GM10248 (cell line): ENCODE data around the gene ADCY7.

Experiments used
- CTCF ChIA-PET: fragments of 300-600 bp; sonication (Branson Sonifier 250); formaldehyde crosslinking; extraction: SDS; loops from one replicate; lab custom pipeline; 2021; ENCODE audit warnings: antibody characterized with exemption; lab: Yijun Ruan, JAX
- POLR2A ChIA-PET: fragments of 350-650 bp; sonication (Branson Sonifier 250); formaldehyde crosslinking; extraction: SDS; loops from one replicate; lab custom pipeline; 2020; ENCODE audit warnings: antibody characterized with exemption; lab: Yijun Ruan, JAX
- DNase-seq: peaks from one replicate; pipeline ENCODE4 v3.0.0; 2012; ENCODE audit errors: extremely low spot score
- CTCF ChIP-seq: IDR thresholded peaks from 2 replicates; pipeline ENCODE4 v1.5.1; 2012; ENCODE audit warnings: mild to moderate bottlenecking, low read depth; ENCODE audit errors: extremely low read depth, missing control alignments, control extremely low read depth

ADCY7 gene

GRCh38 chr16:50302472-50303005 lies 36.2 kb downstream of the ADCY7 start:
- DNase-seq = no peak
- CTCF ChIA-PET = no interaction called here
- POLR2A ChIA-PET = interaction anchor here (0.6 kb wide), 2 partner anchors 19 to 39 kb away, joined by 3 to 4 read pairs; no protein-coding TSS in a partner anchor
- no peak for TF ChIP-seq CTCF

GRCh38 chr16:50303041-50303604 lies 36.8 kb downstream of the ADCY7 start:
- no peak for TF ChIP-seq CTCF
- ChIA-PET POLR2A (interaction anchor here (0.6 kb wide), 2 partner anchors 19 to 38 kb away, joined by 3 to 4 read pairs; no protein-coding TSS in a partner anchor), CTCF (no interaction called here)
- DNase-seq = no peak

- ChIA-PET POLR2A (interaction anchor here (0.6 kb wide), 1 partner anchor 37 kb away, joined by 3 read pairs; no protein-coding TSS in a partner anchor), CTCF (no interaction called here)
- no peak for TF ChIP-seq CTCF
- no peak for DNase-seq
Observed at GRCh38 chr16:50303605-50304466, 37.5 kb downstream of the ADCY7 start.

- DNase-seq = no peak
- CTCF ChIA-PET = no interaction called here
- TF ChIP-seq CTCF = no peak
- POLR2A ChIA-PET = no interaction called here
Observed at GRCh38 chr16:50304467-50305440, 38.4 kb downstream of the ADCY7 start.

- no peak for DNase-seq
- POLR2A ChIA-PET = no interaction called here
- CTCF ChIA-PET = interaction anchor here (0.8 to 4.7 kb wide), 2 partner anchors 21 to 360 kb away, joined by 5 to 24 read pairs; no protein-coding TSS in a partner anchor
- TF ChIP-seq CTCF = no peak
Observed at GRCh38 chr16:50305441-50306061, 39.2 kb downstream of the ADCY7 start.
